ENCODE data around the gene TXLNG. TPM values are rescaled to one million over a fixed set of nuclear protein-coding genes. Genes with fewer than 3 reads are reported as not detected.
"Not testable (repeated sequence)": the region's sequence is repeated elsewhere in the genome, so short reads cannot be mapped to it uniquely, and the experiment has no call there.

Gene TXLNG
- total RNA-seq, 1 donor from 2014 or later = 12.3 TPM

DNA sequence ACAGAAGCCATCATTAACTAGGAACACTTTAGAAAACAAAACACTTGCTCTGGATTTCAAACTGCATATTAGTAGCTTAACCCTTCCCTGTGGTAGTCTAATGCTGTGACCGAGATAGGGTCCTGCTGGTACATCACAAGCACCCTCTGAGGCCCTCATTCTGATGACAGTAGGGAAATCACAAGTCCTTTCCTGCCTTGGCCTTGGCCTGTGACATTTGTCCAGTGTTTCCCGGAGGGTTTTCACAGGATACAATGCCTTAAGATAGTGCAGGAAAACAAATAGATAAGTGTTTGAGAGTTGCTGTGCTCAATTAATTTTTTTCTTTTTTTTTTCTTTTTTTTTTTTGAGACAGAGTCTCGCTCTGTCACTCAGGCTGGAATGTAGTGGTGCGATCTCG, 37.8 kb upstream of the TXLNG start:
- TF ChIP-seq CTCF (conservative IDR thresholded peaks at IDR 0.05; ENCODE audit: low read depth, low read length) = no peak
- DNase-seq (ENCODE audit: low read depth) = no peak
- H3K4me3 ChIP-seq (ENCODE audit: low read depth, low read length) = no peak overlapping the region

DNA sequence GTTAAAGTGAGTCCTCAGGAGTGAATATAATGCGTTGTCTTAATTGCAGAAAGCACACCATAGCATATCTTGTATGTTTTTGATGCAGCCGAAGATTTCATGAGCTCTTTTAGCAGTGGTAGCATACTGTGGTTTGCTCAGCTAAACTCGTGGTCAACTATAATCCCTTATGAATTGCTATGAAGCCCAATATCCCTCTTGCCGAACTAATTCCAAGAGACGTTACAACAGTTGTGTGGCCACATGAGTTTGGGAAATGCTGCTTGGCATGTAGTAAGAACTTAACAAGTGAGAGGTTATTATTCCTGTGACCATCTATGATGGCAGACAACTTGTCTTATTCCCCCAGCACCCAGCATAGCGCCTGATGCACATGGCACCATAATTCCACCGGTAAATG, 36.1 kb upstream of the TXLNG start:
- no peak overlapping the region for H3K4me3 ChIP-seq (ENCODE audit: low read depth, low read length)
- no peak for TF ChIP-seq CTCF (conservative IDR thresholded peaks at IDR 0.05; ENCODE audit: low read depth, low read length)
- no peak for DNase-seq (ENCODE audit: low read depth)

DNA sequence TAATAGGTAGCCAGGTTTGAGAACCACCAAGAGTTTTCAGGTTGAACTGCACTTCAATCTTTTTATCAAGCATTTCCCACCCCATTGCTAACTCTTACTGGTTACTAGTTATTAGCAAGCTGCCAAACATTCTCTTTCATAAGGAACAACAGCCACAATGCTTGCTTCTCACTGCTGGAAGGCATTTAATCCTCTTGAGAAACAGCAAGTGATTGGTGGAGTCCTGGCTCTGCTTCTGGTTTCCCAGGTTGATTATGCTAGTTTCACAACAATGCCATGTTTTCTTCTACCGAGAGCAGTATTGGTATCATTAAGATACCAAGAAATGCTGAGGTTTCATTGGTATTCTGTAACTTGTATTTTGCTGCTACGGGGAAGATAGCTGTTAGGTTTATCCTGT, 32.2 kb upstream of the TXLNG start:
- no peak for DNase-seq (ENCODE audit: low read depth)
- H3K4me3 ChIP-seq (ENCODE audit: low read depth, low read length) = no peak overlapping the region
- TF ChIP-seq CTCF (conservative IDR thresholded peaks at IDR 0.05; ENCODE audit: low read depth, low read length) = no peak

DNA sequence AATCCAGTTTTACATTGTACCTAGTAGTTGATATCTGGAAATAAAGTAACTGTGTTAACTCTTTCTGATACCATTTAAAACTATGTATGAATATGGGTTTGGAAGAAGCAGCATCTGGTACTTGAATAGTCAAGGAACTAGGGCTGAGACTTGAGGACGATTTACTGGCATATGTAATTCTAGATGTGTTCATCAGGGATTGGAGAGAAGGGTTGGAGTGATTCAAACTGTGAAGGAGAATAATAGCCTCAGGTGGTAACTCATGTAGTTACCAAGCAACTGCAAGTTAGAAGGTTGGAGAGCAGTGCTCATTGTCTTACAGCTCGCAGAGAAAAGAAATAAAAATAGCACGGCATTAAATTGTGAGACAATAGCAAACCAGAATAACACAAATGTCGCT, 29.5 kb upstream of the TXLNG start:
- H3K4me3 ChIP-seq (ENCODE audit: low read depth, low read length) = no peak overlapping the region
- DNase-seq (ENCODE audit: low read depth) = no peak
- TF ChIP-seq CTCF (conservative IDR thresholded peaks at IDR 0.05; ENCODE audit: low read depth, low read length) = no peak

DNA sequence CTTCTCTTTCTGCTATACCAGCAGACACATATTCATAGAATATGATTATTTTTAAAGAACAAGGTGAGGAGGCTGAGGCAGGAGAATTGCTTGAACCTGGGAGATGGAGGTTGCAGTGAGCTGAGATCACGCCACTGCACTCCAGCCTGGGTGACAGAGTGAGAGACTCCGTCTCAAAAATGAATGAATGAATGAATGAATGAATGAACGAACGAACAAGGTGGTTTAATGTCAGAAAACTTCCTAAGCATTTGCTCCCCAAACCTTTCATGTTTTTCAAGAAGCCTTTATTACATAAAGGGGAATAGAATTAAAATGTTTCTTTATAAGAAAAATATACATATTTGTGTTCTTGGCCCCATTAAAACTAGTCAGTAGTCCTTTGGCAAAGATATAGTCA, 24.8 kb upstream of the TXLNG start:
- not testable (repeated sequence) for DNase-seq (ENCODE audit: low read depth)

GRCh38 chrX:16762579-16762978, 23.7 kb upstream of the TXLNG start:
- TF ChIP-seq CTCF (conservative IDR thresholded peaks at IDR 0.05; ENCODE audit: low read depth, low read length) = no peak
- no peak overlapping the region for H3K4me3 ChIP-seq (ENCODE audit: low read depth, low read length)
- DNase-seq (ENCODE audit: low read depth) = no peak

More for the DNA sequence above, 24.8 kb upstream of the TXLNG start:
- H3K4me3 ChIP-seq (ENCODE audit: low read depth, low read length) = not testable (repeated sequence)

GRCh38 chrX:16765594-16765993, 20.7 kb upstream of the TXLNG start:
- no peak for DNase-seq (ENCODE audit: low read depth)
- H3K4me3 ChIP-seq (ENCODE audit: low read depth, low read length) = no peak overlapping the region
- TF ChIP-seq CTCF (conservative IDR thresholded peaks at IDR 0.05; ENCODE audit: low read depth, low read length) = no peak

All from epithelial cell of proximal tubule (primary cell).